GM21737 (cell line): ENCODE measurements around the gene TMEM178A.
"Not testable (repeated sequence)": the region's sequence is repeated elsewhere in the genome, so short reads cannot be mapped to it uniquely, and the experiment has no call there.

Experiments used
- ATAC-seq: cut with Tn5 transposase; IDR thresholded peaks from one replicate; pipeline ENCODE4 v1.9.1; 2021; ENCODE audit warnings: mild to moderate bottlenecking, moderate library complexity; ENCODE audit not compliant: unreplicated experiment

Gene TMEM178A

DNA sequence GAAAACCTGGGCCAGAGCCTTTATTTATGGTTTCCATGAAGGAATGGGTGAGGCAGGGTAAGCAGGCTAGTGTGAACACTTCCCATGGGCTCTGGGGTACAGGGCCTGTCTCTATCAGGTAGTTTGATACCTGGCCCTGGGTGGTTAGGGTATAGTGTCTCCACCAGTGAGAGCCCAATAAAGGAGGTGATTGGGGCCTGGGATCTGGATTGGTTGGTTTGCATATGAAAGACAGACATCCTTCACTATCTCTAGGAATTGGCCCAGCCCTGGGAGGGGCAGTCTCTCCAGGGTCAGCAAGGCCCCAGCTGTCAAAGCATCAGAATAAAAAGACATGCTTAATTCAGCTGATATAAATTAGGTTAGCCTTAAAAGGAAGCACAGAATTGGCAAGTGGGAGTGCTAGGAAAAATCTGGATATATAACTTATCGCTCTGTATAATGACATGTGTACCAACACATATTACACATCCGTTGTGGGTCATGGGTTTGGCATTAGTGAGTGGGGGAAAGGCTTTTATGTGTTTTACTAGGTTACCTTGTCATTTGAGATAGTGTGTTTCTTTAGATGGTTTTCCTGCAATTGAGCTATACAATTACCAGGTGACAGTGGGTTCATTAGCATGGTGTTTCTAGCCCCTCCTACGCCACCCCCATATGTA is 18.5 kb upstream of the TMEM178A start:
- ATAC-seq: no peak

DNA sequence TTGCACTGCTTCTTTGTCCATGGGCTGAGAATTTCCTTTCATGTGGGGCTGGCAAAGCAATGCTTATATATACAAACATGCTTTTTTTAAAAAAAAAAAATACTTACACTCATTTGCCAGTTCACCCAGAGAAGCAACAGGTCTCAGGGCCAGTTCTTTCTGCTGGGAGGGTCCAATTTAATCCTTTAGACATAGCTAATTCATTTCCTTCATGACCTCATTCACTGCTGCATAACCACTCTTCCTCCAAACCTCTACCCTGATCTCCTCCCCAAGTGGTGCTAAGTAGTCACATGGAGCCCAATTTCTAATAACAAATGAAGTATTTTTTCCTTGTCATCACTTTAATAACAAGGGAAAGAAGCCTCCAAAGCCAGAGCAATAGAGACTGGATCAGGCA is 17.1 kb upstream of the TMEM178A start:
- ATAC-seq: no peak

DNA sequence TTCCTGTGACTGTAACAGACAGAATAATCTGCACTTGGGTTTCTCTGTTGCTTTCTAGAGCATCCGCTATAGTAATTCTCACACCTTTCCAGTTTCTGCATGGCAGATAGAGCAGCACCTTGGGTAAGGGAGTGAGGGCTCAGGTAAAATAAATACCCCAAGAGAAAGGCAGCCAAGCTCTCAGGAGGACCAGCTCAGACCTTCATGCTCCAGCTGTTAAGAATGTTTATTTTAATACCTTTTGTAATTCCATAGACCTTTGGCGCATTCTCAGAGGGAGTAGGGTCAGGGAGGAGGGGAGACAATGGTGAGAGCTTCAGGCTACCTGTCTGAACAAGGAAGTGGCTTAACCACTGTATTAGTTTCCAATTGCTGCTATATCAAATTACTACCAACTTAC is 16.2 kb upstream of the TMEM178A start:
- no peak for ATAC-seq

DNA sequence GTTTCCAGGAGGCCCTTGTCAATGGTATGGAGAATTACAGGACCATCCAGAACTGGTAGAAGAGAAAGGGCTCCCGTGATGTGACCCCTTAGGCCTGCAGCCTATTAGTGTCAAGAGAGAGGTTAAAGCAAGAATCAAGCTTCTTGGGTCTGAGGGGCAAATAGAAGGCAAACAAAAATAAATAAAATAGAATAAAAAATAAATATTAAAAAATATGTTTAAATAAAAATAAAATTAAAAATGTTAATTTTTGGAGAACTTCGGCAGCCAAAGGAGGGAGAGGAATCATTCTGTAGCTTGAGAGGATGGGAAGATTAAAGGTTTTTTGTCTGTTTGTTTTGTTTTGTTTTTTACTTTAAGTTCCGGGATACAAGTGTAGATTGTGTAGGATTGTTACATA is 15.2 kb upstream of the TMEM178A start:
- no peak for ATAC-seq

DNA sequence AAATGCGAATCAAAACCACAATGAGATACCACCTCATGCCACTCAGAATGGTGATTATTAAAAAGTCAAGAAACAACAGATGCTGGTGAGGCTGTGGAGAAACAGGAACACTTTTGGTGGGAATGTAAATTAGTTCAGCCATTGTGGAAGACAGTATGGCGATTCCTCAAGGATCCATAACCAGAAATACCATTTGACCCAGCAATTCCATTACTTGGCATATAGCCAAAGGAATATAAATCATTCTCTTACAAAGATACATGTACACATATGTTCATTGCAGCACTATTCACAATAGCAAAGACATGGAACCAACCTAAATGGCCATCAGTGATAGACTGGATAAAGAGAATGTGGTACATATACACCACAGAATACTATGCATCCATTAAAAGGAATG is 9.5 kb upstream of the TMEM178A start:
- ATAC-seq: not testable (repeated sequence)

DNA sequence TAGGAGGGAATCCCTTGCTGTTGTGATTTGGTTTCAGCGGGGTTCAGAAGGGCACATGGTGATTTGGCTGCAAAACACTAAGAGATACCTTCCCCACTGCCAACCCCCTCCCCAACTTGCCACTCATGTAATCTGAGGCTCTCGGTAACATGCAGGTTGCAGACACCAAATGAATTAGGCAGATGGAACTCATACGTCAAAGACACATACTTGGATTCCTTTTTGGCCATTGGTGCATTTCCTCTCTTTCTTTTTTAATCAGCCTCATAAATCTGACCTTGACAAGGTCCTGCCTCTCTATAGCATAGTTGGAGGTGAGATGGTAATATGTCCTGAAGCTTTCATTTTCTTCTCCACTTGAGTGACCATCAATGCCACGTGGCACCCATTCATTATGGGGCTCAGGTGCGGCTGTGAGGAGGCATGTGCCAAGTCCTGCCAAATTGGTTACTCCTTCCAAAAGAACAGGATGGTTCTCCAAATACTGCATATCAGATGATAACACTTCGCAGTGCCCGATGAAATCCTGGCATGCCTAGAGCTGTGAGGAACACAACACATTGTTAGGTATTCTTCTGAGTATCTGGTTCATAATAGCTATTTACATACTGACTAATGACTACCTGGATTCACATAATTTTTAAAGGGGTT is 8.3 kb upstream of the TMEM178A start:
- ATAC-seq: no peak

DNA sequence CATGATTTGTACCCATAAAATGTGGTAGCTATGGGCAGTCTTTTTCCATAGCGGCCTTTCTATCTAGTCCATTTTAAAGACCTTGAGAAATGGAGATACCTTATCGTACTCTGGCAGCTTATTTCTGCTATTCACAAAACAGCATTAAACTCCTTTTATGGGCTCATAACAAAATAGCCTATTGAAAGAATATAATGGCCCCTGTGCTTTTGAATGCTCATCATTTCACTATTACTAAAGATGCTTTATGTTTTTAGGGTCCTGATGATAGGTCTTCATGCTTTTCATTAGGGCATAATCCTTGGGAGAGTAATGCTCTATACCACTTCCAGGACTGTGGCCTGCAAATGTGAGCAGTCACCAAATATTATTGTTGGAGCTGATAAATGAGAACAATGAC is 7.3 kb upstream of the TMEM178A start:
- no peak for ATAC-seq

DNA sequence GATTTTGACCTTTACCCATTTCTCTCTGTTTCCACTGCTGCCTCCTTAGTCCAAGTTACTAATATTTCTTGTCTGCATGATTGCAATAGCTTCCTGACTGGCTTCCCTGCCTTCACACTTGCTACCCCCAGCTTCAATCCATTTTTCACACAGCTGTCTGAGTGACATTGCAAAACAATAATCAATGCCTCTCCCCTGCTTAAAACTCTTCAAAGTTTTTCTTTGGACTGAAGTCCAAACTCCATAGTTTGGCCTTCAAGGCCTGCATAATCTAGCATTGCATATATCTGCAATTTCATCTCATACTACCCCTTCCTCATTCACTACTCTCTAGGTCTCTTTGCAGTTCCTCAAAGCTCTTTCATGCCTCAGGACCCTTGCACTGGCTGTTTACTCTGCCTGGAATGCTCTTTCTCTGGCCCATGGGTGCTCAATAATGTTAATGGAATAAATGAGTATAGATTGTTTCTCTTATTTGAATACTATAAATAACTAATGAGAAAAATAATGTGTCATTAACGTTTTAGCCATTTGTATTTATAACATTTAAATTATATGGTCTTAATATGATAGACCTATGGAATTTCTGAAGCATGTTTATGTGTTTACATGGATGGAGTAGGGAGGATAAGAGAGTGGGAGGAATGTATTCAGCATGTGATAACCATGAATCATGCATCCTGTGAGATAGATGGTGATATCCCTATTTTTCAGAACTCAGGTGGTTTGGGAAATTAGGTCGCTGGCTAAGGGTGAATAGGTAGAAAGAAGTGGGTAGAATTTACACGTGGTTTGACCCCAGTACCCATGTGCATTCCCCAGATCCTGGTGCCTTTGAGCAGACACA is 5.7 kb upstream of the TMEM178A start:
- ATAC-seq: no peak

DNA sequence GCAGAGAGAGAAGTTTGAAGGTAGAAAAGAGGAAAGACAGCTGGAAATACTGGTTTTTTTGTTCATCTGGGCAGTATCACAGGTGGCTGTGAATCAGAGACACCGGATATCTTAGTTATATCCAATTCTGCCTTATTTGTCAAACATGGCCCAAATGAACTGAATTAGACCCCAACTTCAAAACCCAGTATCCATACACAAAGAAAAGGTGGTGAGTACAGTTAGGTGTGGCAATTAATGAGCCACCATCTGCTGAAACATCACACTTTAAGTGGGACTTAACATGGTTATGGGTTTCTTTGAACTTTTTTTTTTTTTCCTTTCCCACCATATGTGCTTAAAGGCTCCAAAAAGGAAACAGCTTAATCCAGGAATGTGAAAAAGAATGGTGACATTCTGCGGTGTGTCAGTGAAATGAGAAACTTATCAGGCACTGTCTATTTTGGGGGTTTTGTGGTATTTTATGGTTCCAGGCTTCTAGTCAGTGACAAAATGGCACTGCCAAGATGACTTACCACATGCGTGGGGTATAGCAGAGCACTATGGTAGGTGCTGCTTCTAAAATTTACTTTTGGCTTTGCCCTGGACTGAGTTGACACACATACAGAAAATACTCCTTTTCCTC is 5.0 kb upstream of the TMEM178A start:
- no peak for ATAC-seq

DNA sequence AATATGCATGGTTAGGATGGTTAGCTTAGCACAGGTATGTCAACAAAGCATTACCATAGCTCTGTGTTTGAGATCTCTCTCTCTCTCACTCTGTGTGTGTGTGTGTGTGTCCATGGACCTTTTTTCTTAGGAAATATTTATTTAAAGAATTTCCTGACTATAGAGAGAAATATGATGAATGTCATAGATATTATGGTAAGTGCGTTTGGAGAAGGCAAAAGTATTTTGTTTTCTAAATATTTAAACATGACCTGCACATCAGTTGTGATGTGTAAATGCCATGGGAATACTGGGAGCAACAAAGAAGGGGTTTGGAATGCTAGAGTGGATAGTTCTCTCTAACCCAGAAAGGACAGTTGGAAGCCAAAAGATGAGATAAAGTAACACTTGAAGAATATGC is 3.9 kb upstream of the TMEM178A start:
- no peak for ATAC-seq

DNA sequence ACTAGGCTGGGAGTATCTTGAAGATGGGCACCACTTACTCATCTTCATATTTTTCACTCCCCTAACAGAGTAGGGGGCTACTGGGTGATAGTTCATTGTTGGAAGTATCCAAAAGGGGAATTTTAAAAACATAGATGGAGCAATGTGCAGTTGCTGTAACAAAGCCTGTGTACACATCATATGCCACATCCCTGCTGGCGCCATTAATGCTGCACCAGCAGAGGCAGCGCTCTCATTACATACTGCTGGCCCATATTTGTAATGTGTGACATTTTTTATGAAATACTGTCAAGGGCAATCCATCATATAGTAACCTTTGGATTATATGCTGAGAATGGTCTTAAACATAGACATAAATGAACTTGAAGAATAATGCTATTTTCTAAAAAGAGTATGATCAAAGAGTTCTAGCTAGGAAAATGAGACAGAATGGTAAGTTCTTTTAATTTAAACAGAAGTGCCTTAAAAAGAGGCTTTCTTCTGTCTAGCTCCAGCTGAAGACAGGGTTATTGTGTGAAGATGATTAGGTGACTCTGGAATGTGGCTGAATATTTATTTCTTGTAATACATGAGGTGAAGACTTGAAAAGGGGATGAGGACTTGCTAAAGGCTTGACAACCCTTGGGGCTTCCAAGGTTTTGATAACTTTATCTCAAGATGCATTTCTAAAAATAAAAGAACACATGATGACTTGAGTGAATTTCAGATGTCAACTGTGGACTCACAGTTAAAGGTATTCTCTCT is 2.4 kb upstream of the TMEM178A start:
- no peak for ATAC-seq

DNA sequence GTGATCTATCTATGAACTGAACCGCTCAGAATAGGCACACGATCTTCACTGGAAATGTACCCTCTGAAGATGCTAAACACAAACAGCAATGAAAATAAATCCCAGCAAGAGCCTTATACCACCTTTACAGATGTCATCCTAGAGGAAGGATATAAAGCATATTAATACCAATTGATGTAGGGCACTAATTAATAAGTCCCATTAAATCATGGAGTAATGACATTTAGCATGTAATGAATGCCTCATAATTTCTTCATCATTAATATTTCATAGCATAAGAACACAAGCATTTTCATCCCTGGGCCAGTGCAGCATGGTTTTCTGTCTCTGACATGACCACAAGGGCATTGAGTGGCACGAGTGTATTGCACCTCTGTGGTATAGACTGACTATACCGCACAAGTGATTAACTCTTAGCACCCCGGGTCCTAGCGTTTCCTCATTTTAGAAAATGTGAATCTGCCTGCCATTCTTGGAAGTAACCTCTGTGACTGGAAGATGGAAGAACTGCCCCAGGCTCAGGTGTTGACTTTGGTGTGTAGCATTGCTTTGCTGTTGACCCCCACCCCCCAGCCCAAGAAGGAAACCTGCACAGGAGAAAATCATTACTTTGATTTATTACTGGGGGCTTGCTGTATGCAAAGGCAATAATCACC is 1.4 kb upstream of the TMEM178A start:
- no peak for ATAC-seq

DNA sequence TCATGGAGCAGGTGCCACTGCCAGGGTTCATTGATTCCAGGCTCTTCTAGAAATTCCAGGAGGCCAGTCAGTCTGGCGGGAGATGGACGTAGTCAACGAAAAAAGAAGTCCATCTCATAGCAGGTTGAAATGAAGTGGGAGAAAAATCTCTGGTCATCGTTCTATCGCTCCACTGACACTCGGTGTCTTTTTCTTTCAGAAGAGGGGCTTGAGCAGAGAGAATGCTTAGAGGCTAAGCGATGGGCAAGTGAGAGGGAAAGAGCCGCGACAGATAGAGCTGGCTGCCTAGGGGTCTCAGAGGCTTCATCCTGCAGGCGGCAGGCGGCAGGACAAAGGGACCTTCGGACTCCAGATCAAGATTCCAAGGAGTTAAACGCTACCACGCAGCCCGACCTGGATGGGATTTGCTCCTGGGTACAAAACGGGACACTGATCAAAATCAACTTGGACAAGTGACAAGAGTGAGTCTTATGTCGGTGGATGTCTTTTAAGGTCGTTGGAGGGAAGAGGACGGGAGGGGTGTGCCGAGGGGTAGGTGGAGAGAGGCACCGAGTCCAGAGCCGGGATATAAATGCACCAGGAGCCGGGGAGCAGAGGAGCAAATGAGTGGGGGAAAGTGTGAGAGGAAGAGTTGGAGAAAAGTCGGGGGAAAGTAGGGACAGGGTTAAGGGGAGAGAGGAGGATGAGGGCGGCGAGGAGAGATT is 677 bp upstream of the TMEM178A start:
- ATAC-seq: no peak

DNA sequence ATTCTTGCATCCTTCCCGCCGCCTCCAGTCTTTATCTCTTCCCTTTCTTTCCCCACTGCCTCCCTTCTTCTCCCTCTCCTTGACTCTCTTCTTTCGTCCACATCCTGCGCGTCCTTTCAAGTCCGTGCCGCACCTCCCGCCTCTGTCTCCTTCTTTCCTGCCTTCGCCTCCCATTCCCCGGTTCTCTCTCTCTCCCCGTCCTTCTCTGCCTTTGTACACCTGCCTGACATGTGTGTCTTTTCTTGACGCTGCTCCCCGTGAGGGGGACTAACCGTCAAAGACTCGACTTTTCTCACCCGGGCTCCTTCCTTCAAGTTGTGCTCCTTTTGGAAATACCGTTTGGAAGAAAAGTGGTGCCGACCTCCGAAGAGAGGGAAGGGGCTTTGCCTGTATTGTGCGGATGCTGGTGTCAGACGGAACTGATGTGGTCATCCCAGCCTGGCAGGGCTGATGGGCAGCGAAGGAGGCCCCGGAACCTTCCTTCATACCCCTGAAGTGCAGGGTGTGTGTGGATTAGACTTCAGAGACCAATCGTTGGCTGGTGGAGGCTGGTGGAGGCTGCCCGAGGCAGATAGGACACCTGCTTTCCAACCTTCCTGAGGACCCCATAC is 879 bp downstream of the TMEM178A start:
- no peak for ATAC-seq

DNA sequence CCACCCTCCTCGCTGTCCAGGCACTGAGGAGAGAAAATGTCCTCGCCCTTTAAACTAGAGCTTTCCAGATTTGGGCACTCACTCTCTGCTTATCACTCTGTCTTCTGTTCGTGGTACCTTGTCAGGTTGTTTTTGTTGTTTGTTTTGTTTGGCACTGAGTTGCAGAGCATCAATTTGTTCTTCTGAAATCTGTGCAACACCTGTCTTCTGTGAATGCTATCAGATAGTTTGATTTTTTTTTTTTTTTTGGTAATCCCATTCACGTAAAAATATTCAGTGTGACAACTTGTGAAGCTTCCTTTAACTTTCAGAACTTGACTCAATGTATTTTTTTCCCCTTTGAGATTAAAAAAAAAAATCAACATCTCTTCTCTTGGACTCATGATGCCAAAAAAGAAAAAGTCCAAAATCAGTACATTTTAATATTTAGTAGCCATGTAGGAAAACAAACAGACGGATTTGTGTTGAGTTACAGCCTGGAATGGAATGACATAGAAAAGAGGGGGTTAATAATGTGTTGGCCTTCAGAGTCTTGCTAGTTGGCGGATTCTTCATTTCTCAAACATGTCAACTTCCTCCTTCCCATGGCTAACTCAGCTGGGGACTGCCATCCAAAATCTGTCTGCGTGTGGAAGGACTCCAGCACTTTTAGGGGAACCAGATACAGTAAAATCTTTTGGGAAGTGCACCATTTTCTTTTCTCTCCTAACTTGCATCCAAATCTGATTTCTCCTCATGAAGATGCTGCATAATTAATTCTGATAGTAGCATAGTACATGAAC is 1.6 kb downstream of the TMEM178A start:
- no peak for ATAC-seq

DNA sequence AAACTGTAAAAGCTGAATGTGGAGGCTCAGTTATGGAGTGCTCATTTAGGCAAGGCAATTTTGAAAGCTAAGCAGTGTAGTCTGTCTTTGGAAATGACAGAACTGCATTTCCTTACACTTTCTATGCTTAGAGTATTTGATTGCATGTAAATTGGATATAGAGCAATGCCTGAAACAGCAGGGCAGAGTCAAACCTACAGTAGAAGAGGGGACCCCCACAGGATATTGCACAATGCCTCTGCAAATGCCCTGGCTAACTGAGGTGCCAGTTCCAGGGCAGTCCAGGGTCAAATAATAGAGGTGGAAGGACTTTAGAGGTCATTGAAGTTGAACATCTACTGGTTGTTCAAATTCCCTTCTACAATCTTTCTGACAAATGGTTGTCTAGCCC is 2.2 kb downstream of the TMEM178A start:
- no peak for ATAC-seq

DNA sequence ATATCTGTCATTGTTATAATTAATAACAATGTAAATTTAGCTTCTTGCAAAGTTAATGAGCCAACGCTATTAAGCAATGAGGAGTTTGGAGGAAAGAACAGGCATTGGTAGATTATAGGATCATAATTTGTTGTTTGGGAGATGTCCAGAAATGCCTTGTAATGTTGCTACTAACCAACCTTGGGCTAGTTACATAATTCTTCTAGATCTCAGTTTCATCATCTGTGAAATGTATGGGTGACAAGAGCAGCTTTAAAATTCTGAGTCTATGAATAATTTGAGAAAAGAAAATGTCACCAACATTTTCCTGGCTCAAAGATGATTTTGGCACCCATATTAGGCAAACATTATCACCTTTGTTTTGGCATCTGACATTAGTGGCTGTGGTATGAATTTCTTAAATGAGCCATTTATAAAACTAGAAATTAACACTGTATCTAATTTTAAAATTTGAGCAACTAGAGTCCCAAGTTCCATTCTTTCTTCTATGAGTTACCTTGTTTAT is 2.9 kb downstream of the TMEM178A start:
- ATAC-seq: no peak

DNA sequence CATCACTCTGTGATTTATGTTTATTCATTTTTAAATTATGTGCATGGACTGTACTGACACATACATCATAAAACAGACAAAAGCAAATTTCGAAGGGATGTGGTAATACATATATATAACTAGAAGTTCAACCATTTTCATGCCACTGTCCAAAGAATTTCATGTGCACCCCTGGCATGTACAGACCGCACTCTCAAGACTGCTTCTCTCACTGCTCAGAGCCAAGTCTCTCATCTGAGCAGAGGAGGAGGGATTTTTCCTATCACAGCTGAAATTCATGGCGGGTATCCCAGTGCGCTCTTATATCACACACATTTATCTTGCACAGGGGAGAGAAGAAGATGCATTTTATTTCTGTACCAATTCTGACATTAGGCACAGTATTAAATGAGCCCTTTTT is 5.9 kb downstream of the TMEM178A start:
- ATAC-seq: no peak
